GM10248 (cell line): ENCODE measurements around the gene AUTS2.

Experiments used
- CTCF ChIA-PET: fragments of 300-600 bp; sonication (Branson Sonifier 250); formaldehyde crosslinking; extraction: SDS; loops from one replicate; lab custom pipeline; 2021; ENCODE audit warnings: antibody characterized with exemption; lab: Yijun Ruan, JAX
- POLR2A ChIA-PET: fragments of 350-650 bp; sonication (Branson Sonifier 250); formaldehyde crosslinking; extraction: SDS; loops from one replicate; lab custom pipeline; 2020; ENCODE audit warnings: antibody characterized with exemption; lab: Yijun Ruan, JAX
- DNase-seq: peaks from one replicate; pipeline ENCODE4 v3.0.0; 2012; ENCODE audit errors: extremely low spot score
- CTCF ChIP-seq: IDR thresholded peaks from 2 replicates; pipeline ENCODE4 v1.5.1; 2012; ENCODE audit warnings: mild to moderate bottlenecking, low read depth; ENCODE audit errors: extremely low read depth, missing control alignments, control extremely low read depth

AUTS2 gene

GRCh38 chr7:70781922-70782311 lies 1183.6 kb downstream of the AUTS2 start:
- no peak for TF ChIP-seq CTCF
- ChIA-PET POLR2A (no interaction called here), CTCF (interaction anchor here (4.0 kb wide), 1 partner anchor 7 kb away, joined by 18 read pairs; no protein-coding TSS in a partner anchor)
- DNase-seq, result no peak

GRCh38 chr7:70782796-70783195 lies 1184.5 kb downstream of the AUTS2 start:
- DNase-seq, result no peak
- no peak for TF ChIP-seq CTCF
- ChIA-PET POLR2A (no interaction called here), CTCF (interaction anchor here (4.0 kb wide), 1 partner anchor 8 kb away, joined by 18 read pairs; no protein-coding TSS in a partner anchor)

GRCh38 chr7:70785427-70785826 lies 1187.2 kb downstream of the AUTS2 start:
- DNase-seq, result no peak
- POLR2A ChIA-PET, result no interaction called here
- no peak for TF ChIP-seq CTCF
- CTCF ChIA-PET, result interaction anchor here (1.6 to 4.0 kb wide), 2 partner anchors 10 to 11 kb away, joined by 3 to 18 read pairs; no protein-coding TSS in a partner anchor

GRCh38 chr7:70786076-70786475 lies 1187.8 kb downstream of the AUTS2 start:
- ChIA-PET CTCF (interaction anchor here (1.6 to 4.0 kb wide), 3 partner anchors 10 to 11 kb away, joined by 3 to 18 read pairs (median 5); no protein-coding TSS in a partner anchor), POLR2A (no interaction called here)
- TF ChIP-seq CTCF, result no peak
- DNase-seq, result no peak

- CTCF ChIA-PET, result interaction anchor here (1.2 to 2.9 kb wide), 3 partner anchors 11 to 13 kb away, joined by 4 to 8 read pairs (median 5); no protein-coding TSS in a partner anchor
Measured at GRCh38 chr7:70787286-70787685, 1189.0 kb downstream of the AUTS2 start.

GRCh38 chr7:70787771-70788170 lies 1189.5 kb downstream of the AUTS2 start:
- DNase-seq, result no peak
- ChIA-PET CTCF (interaction anchor here (1.2 to 2.9 kb wide), 4 partner anchors 11 to 17 kb away, joined by 4 to 8 read pairs (median 4); no protein-coding TSS in a partner anchor), POLR2A (no interaction called here)
- TF ChIP-seq CTCF, result no peak

More at GRCh38 chr7:70787286-70787685, 1189.0 kb downstream of the AUTS2 start:
- POLR2A ChIA-PET, result no interaction called here
- TF ChIP-seq CTCF, result no peak
- DNase-seq, result no peak

GRCh38 chr7:70788276-70788675 lies 1190.0 kb downstream of the AUTS2 start:
- POLR2A ChIA-PET, result no interaction called here
- CTCF ChIA-PET, result interaction anchor here (1.5 to 2.9 kb wide), 2 partner anchors 14 to 18 kb away, joined by 4 to 8 read pairs; no protein-coding TSS in a partner anchor
- no peak for TF ChIP-seq CTCF
- no peak for DNase-seq
